ENCODE measurements around the gene OGFR. TPM values are rescaled to one million over a fixed set of nuclear protein-coding genes. Genes with fewer than 3 reads are reported as not detected.

The OGFR gene
- total RNA-seq, 1 experiment from 2014 or later, result 78.9 TPM

DNA sequence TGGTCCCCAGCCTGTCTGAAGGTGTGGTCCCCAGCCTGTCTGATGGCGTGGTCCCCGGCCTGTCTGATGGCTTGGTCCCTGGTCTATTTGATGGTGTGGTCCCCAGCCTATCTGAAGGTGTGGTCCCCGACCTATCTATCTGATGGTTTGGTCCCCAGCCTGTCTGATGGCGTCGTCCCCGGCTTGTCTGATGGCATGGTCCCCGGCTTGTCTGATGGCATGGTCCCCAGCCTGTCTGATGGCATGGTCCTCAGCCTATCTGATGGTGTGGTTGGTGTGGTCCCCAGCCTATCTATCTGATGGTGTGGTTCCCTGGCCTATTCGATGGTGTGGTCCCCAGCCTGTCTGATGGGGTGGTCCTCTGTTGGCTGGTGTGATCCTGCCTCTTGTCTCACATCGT, 26.6 kb upstream of the OGFR start:
- POLR2A ChIA-PET (ENCODE audit: unreplicated experiment), result no interaction called here
- H3K36me3 ChIP-seq (ENCODE audit: low read depth, low read length), result no peaks in the 10 kb centered on the region
- no peaks in the 10 kb centered on the region for H3F3A ChIP-seq (ENCODE audit: low read length, unreplicated experiment)
- H3K4me3 ChIP-seq (ENCODE audit: low read length), result no peak overlapping the region
- BruUV-seq (replicated peaks), result no TSS peak
- H3K9me2 ChIP-seq (replicated peaks; ENCODE audit: low read length), result no peaks in the 10 kb centered on the region
- H3K27ac ChIP-seq (ENCODE audit: low read length), result no peak overlapping the region
- H3K27me3 ChIP-seq (ENCODE audit: low read length), result no peaks in the 10 kb centered on the region
- CTCF ChIA-PET, result no interaction called here
- H2AFZ ChIP-seq (ENCODE audit: low read length), result no peak overlapping the region
- H3K9me3 ChIP-seq (ENCODE audit: low read length), result no peaks in the 10 kb centered on the region
- H3K79me2 ChIP-seq (ENCODE audit: low read length), result no peaks in the 10 kb centered on the region
- TF ChIP-seq, protein P1, sequence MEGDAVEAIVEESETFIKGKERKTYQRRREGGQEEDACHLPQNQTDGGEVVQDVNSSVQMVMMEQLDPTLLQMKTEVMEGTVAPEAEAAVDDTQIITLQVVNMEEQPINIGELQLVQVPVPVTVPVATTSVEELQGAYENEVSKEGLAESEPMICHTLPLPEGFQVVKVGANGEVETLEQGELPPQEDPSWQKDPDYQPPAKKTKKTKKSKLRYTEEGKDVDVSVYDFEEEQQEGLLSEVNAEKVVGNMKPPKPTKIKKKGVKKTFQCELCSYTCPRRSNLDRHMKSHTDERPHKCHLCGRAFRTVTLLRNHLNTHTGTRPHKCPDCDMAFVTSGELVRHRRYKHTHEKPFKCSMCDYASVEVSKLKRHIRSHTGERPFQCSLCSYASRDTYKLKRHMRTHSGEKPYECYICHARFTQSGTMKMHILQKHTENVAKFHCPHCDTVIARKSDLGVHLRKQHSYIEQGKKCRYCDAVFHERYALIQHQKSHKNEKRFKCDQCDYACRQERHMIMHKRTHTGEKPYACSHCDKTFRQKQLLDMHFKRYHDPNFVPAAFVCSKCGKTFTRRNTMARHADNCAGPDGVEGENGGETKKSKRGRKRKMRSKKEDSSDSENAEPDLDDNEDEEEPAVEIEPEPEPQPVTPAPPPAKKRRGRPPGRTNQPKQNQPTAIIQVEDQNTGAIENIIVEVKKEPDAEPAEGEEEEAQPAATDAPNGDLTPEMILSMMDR (conservative IDR thresholded peaks at IDR 0.05; ENCODE audit: low read depth, low read length), result no peak
- TF ChIP-seq EZH2phosphoT487 (IDR thresholded peaks at IDR 0.05; ENCODE audit: borderline replicate concordance, low read length) (no peak), EZH2 (IDR thresholded peaks at IDR 0.05; ENCODE audit: low read length, unreplicated experiment) (no peak)
- no peak overlapping the region for H3K4me2 ChIP-seq (ENCODE audit: low read length)
- H3K4me1 ChIP-seq (ENCODE audit: insufficient read depth, low read length), result peaks cover 5% of the 10 kb centered on the region; the same call in 1 of the 2 replicates
- intact Hi-C loops (cut with micrococcal nuclease), result no loop called here
- H4K20me1 ChIP-seq (ENCODE audit: low read length), result no peaks in the 10 kb centered on the region
- no peak for DNase-seq
- no peak for ATAC-seq
- no peak overlapping the region for H3K9ac ChIP-seq (ENCODE audit: low read length)

DNA sequence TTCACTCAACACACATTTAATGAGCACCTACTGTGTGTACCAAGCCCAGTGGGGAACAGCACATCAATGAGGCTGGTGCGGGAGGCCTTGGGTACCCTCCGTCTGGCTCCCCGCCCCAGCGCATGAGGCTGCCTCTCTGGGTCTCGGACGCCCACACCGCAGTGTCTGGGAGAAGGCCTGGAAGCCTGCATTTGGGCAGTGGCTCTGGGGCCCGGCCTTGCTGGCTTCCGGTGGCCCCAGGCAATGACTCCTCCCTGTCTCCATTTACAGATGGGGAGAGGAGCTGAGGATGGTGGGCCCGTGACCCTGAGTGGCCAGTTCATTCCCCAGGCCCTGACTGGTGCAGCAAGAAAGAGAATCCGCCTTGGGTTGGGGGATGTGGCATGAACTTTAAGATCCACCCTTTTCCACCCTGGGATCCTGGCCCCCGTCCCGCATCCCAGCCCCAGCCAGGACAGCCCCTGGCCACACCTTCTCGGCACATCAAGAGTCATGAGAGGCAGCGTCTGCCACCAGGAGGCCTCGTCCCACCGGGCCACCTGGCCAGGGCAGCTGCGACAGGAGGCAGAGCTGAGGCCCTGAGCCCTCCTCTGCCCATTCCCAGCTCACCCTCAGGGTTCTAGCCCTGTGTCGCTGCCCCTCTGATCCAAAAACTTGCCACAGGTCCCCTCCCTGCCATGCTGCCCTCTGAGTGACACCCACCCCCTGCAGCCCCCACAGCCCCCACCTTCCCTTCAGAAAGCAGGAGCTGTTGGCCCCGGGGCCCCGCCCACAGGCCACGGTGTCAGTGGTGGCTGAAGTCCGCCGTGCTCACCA, 25.8 kb upstream of the OGFR start:
- Histone ChIP-seq H3K4me1 (ENCODE audit: insufficient read depth, low read length) (peaks cover 5% of the 10 kb centered on the region; the same call in 1 of the 2 replicates), H4K20me1 (ENCODE audit: low read length) (no peaks in the 10 kb centered on the region), H3K36me3 (ENCODE audit: low read depth, low read length) (no peaks in the 10 kb centered on the region), H3K79me2 (ENCODE audit: low read length) (no peaks in the 10 kb centered on the region), H3K27ac (ENCODE audit: low read length) (no peak overlapping the region), H3K4me2 (ENCODE audit: low read length) (no peak overlapping the region), H3K27me3 (ENCODE audit: low read length) (no peaks in the 10 kb centered on the region), H3K4me3 (ENCODE audit: low read length) (no peak overlapping the region), H3K9ac (ENCODE audit: low read length) (no peak overlapping the region), H2AFZ (ENCODE audit: low read length) (no peak overlapping the region), H3K9me2 (replicated peaks; ENCODE audit: low read length) (no peaks in the 10 kb centered on the region), H3K9me3 (ENCODE audit: low read length) (no peaks in the 10 kb centered on the region), H3F3A (ENCODE audit: low read length, unreplicated experiment) (no peaks in the 10 kb centered on the region)
- DNase-seq (no peak), ATAC-seq (no peak)
- no TSS peak for BruUV-seq (replicated peaks)
- POLR2A ChIA-PET (ENCODE audit: unreplicated experiment), result no interaction called here
- CTCF ChIA-PET, result interaction anchor here (0.6 kb wide), 1 partner anchor 14 kb away, joined by 13 read pairs; no protein-coding TSS in a partner anchor
- TF ChIP-seq EZH2 (IDR thresholded peaks at IDR 0.05; ENCODE audit: low read length, unreplicated experiment) (no peak), EZH2phosphoT487 (IDR thresholded peaks at IDR 0.05; ENCODE audit: borderline replicate concordance, low read length) (no peak)
- TF ChIP-seq, protein P1 (conservative IDR thresholded peaks at IDR 0.05; ENCODE audit: low read depth, low read length), result no peak
- intact Hi-C loops (cut with micrococcal nuclease), result no loop called here

DNA sequence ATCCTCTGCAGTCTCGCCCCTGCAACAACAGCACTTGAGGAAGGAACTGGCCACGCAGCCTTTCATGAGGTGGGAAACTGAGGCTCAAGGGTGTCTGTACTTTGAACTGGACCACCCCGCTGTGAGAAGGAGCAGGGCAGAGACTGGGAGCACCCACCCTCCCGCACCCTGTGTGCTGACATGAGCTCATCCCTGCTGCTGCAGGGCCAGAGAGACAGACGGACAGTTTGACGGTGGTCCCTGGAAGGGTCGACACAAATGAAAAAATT, 25.3 kb upstream of the OGFR start:
- DNase-seq, result no peak
- BruUV-seq (replicated peaks), result no TSS peak

More for the DNA sequence above, 25.3 kb upstream of the OGFR start:
- H4K20me1 ChIP-seq (ENCODE audit: low read length), result no peaks in the 10 kb centered on the region
- no peaks in the 10 kb centered on the region for H3K79me2 ChIP-seq (ENCODE audit: low read length)
- no peak overlapping the region for H3K4me3 ChIP-seq (ENCODE audit: low read length)
- no peaks in the 10 kb centered on the region for H3K9me2 ChIP-seq (replicated peaks; ENCODE audit: low read length)
- no peak for ATAC-seq
- CTCF ChIA-PET, result interaction anchor here (0.6 kb wide), 2 partner anchors 12 to 15 kb away, joined by 3 to 13 read pairs; no protein-coding TSS in a partner anchor
- H3K4me2 ChIP-seq (ENCODE audit: low read length), result no peak overlapping the region
- no peaks in the 10 kb centered on the region for H3K9me3 ChIP-seq (ENCODE audit: low read length)
- TF ChIP-seq, protein P1 (conservative IDR thresholded peaks at IDR 0.05; ENCODE audit: low read depth, low read length), result no peak
- TF ChIP-seq EZH2phosphoT487 (IDR thresholded peaks at IDR 0.05; ENCODE audit: borderline replicate concordance, low read length), result no peak
- TF ChIP-seq EZH2 (IDR thresholded peaks at IDR 0.05; ENCODE audit: low read length, unreplicated experiment), result no peak
- H3K27me3 ChIP-seq (ENCODE audit: low read length), result no peaks in the 10 kb centered on the region
- H3K36me3 ChIP-seq (ENCODE audit: low read depth, low read length), result no peaks in the 10 kb centered on the region
- intact Hi-C loops (cut with micrococcal nuclease), result no loop called here
- H3K27ac ChIP-seq (ENCODE audit: low read length), result no peak overlapping the region
- H3K4me1 ChIP-seq (ENCODE audit: insufficient read depth, low read length), result peaks cover 5% of the 10 kb centered on the region; the same call in 1 of the 2 replicates
- POLR2A ChIA-PET (ENCODE audit: unreplicated experiment), result no interaction called here
- no peaks in the 10 kb centered on the region for H3F3A ChIP-seq (ENCODE audit: low read length, unreplicated experiment)
- no peak overlapping the region for H2AFZ ChIP-seq (ENCODE audit: low read length)
- no peak overlapping the region for H3K9ac ChIP-seq (ENCODE audit: low read length)

Measured in PC-3 (cell line).